IPS-18c (cell line): ENCODE measurements around the gene ADCY1.

Source experiments
- H3K4me3 ChIP-seq: 2 replicates; pipeline ENCODE4 v1.7.0; 2013; ENCODE audit warnings: low read depth, mild to moderate bottlenecking, low read length, moderate library complexity; ENCODE audit not compliant: insufficient read depth
- H3K9me3 ChIP-seq: one replicate; pipeline ENCODE4 v1.6.1; 2013; ENCODE audit warnings: mild to moderate bottlenecking, low read length, moderate library complexity; ENCODE audit not compliant: control insufficient read depth, insufficient read depth

The ADCY1 gene

GRCh38 chr7:45636733-45637132 is 62.6 kb downstream of the ADCY1 start:
- Histone ChIP-seq H3K4me3 (no peak overlapping the region), H3K9me3 (no peaks in the 10 kb centered on the region)

GRCh38 chr7:45638916-45639315 is 64.7 kb downstream of the ADCY1 start:
- Histone ChIP-seq H3K4me3 (no peak overlapping the region), H3K9me3 (no peaks in the 10 kb centered on the region)

- H3K9me3 ChIP-seq = no peaks in the 10 kb centered on the region
- no peak overlapping the region for H3K4me3 ChIP-seq
Measured at GRCh38 chr7:45642044-45642443, 67.9 kb downstream of the ADCY1 start.

GRCh38 chr7:45643630-45644029 is 69.5 kb downstream of the ADCY1 start:
- no peak overlapping the region for H3K4me3 ChIP-seq
- H3K9me3 ChIP-seq = no peaks in the 10 kb centered on the region

GRCh38 chr7:45644237-45644636 is 70.1 kb downstream of the ADCY1 start:
- Histone ChIP-seq H3K4me3 (no peak overlapping the region), H3K9me3 (no peaks in the 10 kb centered on the region)

- Histone ChIP-seq H3K4me3 (no peak overlapping the region), H3K9me3 (no peaks in the 10 kb centered on the region)
Measured at GRCh38 chr7:45645141-45645969, 71.2 kb downstream of the ADCY1 start.

- no peaks in the 10 kb centered on the region for H3K9me3 ChIP-seq
- no peak overlapping the region for H3K4me3 ChIP-seq
Measured at GRCh38 chr7:45646207-45646821, 72.1 kb downstream of the ADCY1 start.

- Histone ChIP-seq H3K9me3 (no peaks in the 10 kb centered on the region), H3K4me3 (no peak overlapping the region)
Measured at GRCh38 chr7:45646996-45647825, 73.0 kb downstream of the ADCY1 start.

- Histone ChIP-seq H3K4me3 (no peak overlapping the region), H3K9me3 (peaks cover 2% of the 10 kb centered on the region)
Measured at GRCh38 chr7:45647967-45648670, 74.0 kb downstream of the ADCY1 start.

GRCh38 chr7:45648671-45648995 is 74.5 kb downstream of the ADCY1 start:
- Histone ChIP-seq H3K4me3 (no peak overlapping the region), H3K9me3 (peaks cover 2% of the 10 kb centered on the region)

GRCh38 chr7:45649560-45650346 is 75.6 kb downstream of the ADCY1 start:
- no peak overlapping the region for H3K4me3 ChIP-seq

GRCh38 chr7:45650404-45651394 is 76.5 kb downstream of the ADCY1 start:
- H3K9me3 ChIP-seq = peaks cover 2% of the 10 kb centered on the region
- no peak overlapping the region for H3K4me3 ChIP-seq

More at GRCh38 chr7:45649560-45650346, 75.6 kb downstream of the ADCY1 start:
- H3K9me3 ChIP-seq = peaks cover 2% of the 10 kb centered on the region

- Histone ChIP-seq H3K9me3 (peaks cover 2% of the 10 kb centered on the region), H3K4me3 (no peak overlapping the region)
Measured at GRCh38 chr7:45651540-45651939, 77.4 kb downstream of the ADCY1 start.

GRCh38 chr7:45652630-45653029 is 78.5 kb downstream of the ADCY1 start:
- Histone ChIP-seq H3K4me3 (no peak overlapping the region), H3K9me3 (peaks cover 2% of the 10 kb centered on the region)

- Histone ChIP-seq H3K9me3 (peaks cover 2% of the 10 kb centered on the region), H3K4me3 (no peak overlapping the region)
Measured at GRCh38 chr7:45653209-45653907, 79.2 kb downstream of the ADCY1 start.
